ENCODE data around the gene TRPV6.

The TRPV6 gene

GRCh38 chr7:142881586-142882337 is 3.8 kb downstream of the TRPV6 start:
- no peak for DNase-seq

- DNase-seq, result peak; percentile 16
Observed at GRCh38 chr7:142880876-142881505, 4.6 kb downstream of the TRPV6 start.

- DNase-seq, result no peak
Observed at GRCh38 chr7:142879060-142879459, 6.5 kb downstream of the TRPV6 start.

GRCh38 chr7:142878315-142878714 is 7.2 kb downstream of the TRPV6 start:
- no peak for DNase-seq

GRCh38 chr7:142876991-142877910 is 8.3 kb downstream of the TRPV6 start:
- DNase-seq, result no peak

GRCh38 chr7:142876236-142876960 is 9.1 kb downstream of the TRPV6 start:
- no peak for DNase-seq

- DNase-seq, result no peak
Observed at GRCh38 chr7:142875456-142875855, 10.1 kb downstream of the TRPV6 start.

- DNase-seq, result no peak
Observed at GRCh38 chr7:142874837-142875236, 10.7 kb downstream of the TRPV6 start.

- no peak for DNase-seq
Observed at GRCh38 chr7:142874409-142874808, 11.1 kb downstream of the TRPV6 start.

- DNase-seq, result no peak
Observed at GRCh38 chr7:142873871-142874270, 11.7 kb downstream of the TRPV6 start.

- no peak for DNase-seq
Observed at GRCh38 chr7:142873281-142873784, 12.2 kb downstream of the TRPV6 start.

GRCh38 chr7:142872106-142872675 is 13.4 kb downstream of the TRPV6 start:
- no peak for DNase-seq

GRCh38 chr7:142871260-142872105 is 14.1 kb downstream of the TRPV6 start:
- DNase-seq, result no peak

GRCh38 chr7:142870566-142871259 is 14.8 kb downstream of the TRPV6 start:
- no peak for DNase-seq

- no peak for DNase-seq
Observed at GRCh38 chr7:142870147-142870559, 15.4 kb downstream of the TRPV6 start.

- no peak for DNase-seq
Observed at GRCh38 chr7:142869434-142869833, 16.1 kb downstream of the TRPV6 start.

- DNase-seq, result no peak
Observed at GRCh38 chr7:142868986-142869415, 16.5 kb downstream of the TRPV6 start.

- DNase-seq, result no peak
Observed at GRCh38 chr7:142868188-142868985, 17.2 kb downstream of the TRPV6 start.

- DNase-seq, result no peak
Observed at GRCh38 chr7:142867398-142868187, 18.0 kb downstream of the TRPV6 start.
